Transverse colon (tissue), 4 donors: ENCODE measurements around the gene MED13. TPM values are rescaled to one million over a fixed set of nuclear protein-coding genes. Genes with fewer than 3 reads are reported as not detected.

Experiments used
- DNase-seq: peaks from one replicate; pipeline ENCODE4 v3.0.0-alpha.2; 2019
- H3K27ac ChIP-seq, 4 donors: fragments of 200-600 bp; sonication (generic); 2 replicates each; pipeline ENCODE4 v1.5.1; 2016 to 2018; ENCODE audit warnings: inconsistent platforms in 4 of 4
- H3K27me3 ChIP-seq: fragments of 200-600 bp; sonication (generic); 2 replicates; pipeline ENCODE4 v1.5.1; 2017; ENCODE audit warnings: inconsistent platforms
- H3K36me3 ChIP-seq, 4 donors: fragments of 200-600 bp; sonication (generic); 2 replicates each; pipeline ENCODE4 v1.5.1; 2017 to 2019; ENCODE audit warnings: inconsistent platforms in 4 of 4
- H3K4me1 ChIP-seq, 4 donors: fragments of 200-600 bp; sonication (generic); 2 replicates each; pipeline ENCODE4 v1.5.1; 2017 to 2020; ENCODE audit warnings: inconsistent platforms in 4 of 4
- H3K4me3 ChIP-seq, 4 donors: fragments of 200-600 bp; sonication (generic); 1 replicate in 1 of 4; 2 replicates in 3 of 4; pipeline versions ENCODE4 v1.5.1 to v1.6.1; 2017 to 2019; ENCODE audit warnings: inconsistent platforms in 4 of 4
- H3K9me3 ChIP-seq, 2 donors: fragments of 200-600 bp; sonication (generic); 2 replicates each; pipeline ENCODE4 v1.5.1; 2017 to 2019; ENCODE audit warnings: inconsistent platforms in 2 of 2
- EP300 ChIP-seq: sonication (generic); formaldehyde crosslinking; IDR thresholded peaks from one replicate; pipeline ENCODE4 v1.6.1; 2017; ENCODE audit warnings: antibody characterized with exemption, low read depth
- POLR2A ChIP-seq: fragments of 450-650 bp; IDR thresholded peaks from one replicate; pipeline ENCODE4 v1.6.1; 2016; ENCODE audit warnings: antibody characterized with exemption, mild to moderate bottlenecking, moderate library complexity
- POLR2AphosphoS5 ChIP-seq, 3 donors: sonication (generic); formaldehyde crosslinking; IDR thresholded peaks; one replicate each; pipeline ENCODE4 v1.6.1; 2016; ENCODE audit warnings: antibody characterized with exemption in 3 of 3
- WGBS, 2 donors: methylation state at CpG; one replicate each; pipeline ENCODE4 v1.1.5; 2018; ENCODE audit warnings: low coverage in 1 of 2; 5-methylcytosine and 5-hydroxymethylcytosine counted together
- in situ Hi-C, 4 donors: fragments of 200-750 bp; cut with MboI; loops; one replicate each; pipeline versions ENCODE4 v1.15.0 to v1.15.1; 2017; ENCODE audit warnings: low sequenced_read_pairs in 3 of 4, low pct_ligation_motif_present in 1 of 4, low pct_unique_long_range_greater_than_20kb in 1 of 4
- intact Hi-C: fragments of 100-400 bp; cut with DNase I; formaldehyde crosslinking; loops from one replicate; pipeline ENCODE4 v1.15.1; 2023; ENCODE audit warnings: low total_unique reads
- total RNA-seq, 4 donors: library from RNA; depleted of rRNA; stranded (reverse); fragments of >200 nt; gene quantifications; one replicate each; pipeline ENCODE4 v1.1.0, GENCODE V29; 2016
- TF ChIP-seq, protein P1 (sequence below), 5 experiments: fragments of 200-600 bp in 3 of 5; fragments of 450-650 bp in 2 of 5; sonication (generic) in 3 of 5; IDR thresholded peaks; 1 replicate in 2 of 5; 2 replicates in 3 of 5; pipeline ENCODE4 v1.5.1; 2016 to 2017; ENCODE audit warnings: antibody characterized with exemption in 5 of 5, inconsistent platforms in 3 of 5, mild to moderate bottlenecking in 2 of 5, moderate library complexity in 1 of 5

The MED13 gene
- total RNA-seq, 4 donors from 2014 or later, result 75.0 to 131 (median 105) TPM

GRCh38 chr17:62030264-62030663, 34.8 kb downstream of the MED13 start:
- 98% methylated on average over 6 of the region's 6 CpGs; no CpG with 5 or more reads in 1 of the 2 donors for WGBS, 2 donors
- no peak overlapping the region for H3K4me3 ChIP-seq
- no peak for TF ChIP-seq POLR2AphosphoS5 (IDR thresholded peaks at IDR 0.05)
- TF ChIP-seq, protein P1, sequence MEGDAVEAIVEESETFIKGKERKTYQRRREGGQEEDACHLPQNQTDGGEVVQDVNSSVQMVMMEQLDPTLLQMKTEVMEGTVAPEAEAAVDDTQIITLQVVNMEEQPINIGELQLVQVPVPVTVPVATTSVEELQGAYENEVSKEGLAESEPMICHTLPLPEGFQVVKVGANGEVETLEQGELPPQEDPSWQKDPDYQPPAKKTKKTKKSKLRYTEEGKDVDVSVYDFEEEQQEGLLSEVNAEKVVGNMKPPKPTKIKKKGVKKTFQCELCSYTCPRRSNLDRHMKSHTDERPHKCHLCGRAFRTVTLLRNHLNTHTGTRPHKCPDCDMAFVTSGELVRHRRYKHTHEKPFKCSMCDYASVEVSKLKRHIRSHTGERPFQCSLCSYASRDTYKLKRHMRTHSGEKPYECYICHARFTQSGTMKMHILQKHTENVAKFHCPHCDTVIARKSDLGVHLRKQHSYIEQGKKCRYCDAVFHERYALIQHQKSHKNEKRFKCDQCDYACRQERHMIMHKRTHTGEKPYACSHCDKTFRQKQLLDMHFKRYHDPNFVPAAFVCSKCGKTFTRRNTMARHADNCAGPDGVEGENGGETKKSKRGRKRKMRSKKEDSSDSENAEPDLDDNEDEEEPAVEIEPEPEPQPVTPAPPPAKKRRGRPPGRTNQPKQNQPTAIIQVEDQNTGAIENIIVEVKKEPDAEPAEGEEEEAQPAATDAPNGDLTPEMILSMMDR (IDR thresholded peaks at IDR 0.05), result no peak
- TF ChIP-seq EP300, result no peak
- no peak for TF ChIP-seq POLR2A
- in situ Hi-C loops, result no loop called here
- H3K36me3 ChIP-seq, result peaks cover 0 to 66% (median 23%) of the 10 kb centered on the region in 4 donors
- H3K27ac ChIP-seq, result no peak overlapping the region
- no peaks in the 10 kb centered on the region for H3K9me3 ChIP-seq
- H3K4me1 ChIP-seq, result peaks cover 0 to 2% (median 0%) of the 10 kb centered on the region in 4 donors
- intact Hi-C loops, result no loop called here
- no peak for DNase-seq
- no peaks in the 10 kb centered on the region for H3K27me3 ChIP-seq

DNA sequence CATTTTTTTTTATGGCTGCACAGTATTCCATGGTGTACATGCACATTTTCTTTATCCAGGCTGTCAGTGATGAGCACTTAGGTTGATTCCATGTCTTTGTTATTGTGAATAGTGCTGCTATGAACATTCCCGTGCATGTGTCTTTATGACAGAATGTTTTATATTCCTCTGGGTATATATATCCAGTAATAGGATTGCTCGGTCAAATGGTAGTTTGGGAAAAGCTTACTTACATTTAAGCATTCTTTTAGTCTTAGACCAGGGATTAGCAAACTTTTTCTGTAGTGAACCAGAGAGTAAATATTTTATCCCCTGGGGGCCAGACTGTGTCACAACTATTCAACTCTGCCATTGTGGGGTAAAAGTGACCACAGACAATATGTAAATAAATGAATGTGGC, 40.2 kb downstream of the MED13 start:
- Histone ChIP-seq H3K27me3 (no peaks in the 10 kb centered on the region), H3K36me3 (peaks cover 0 to 64% (median 28%) of the 10 kb centered on the region in 4 donors), H3K27ac (no peak overlapping the region), H3K9me3 (no peaks in the 10 kb centered on the region), H3K4me3 (no peak overlapping the region), H3K4me1 (no peaks in the 10 kb centered on the region)
- intact Hi-C loops (no loop called here), in situ Hi-C loops (no loop called here)
- WGBS, 2 donors, result 80 to 83% methylated on average over 2 of the region's 2 CpGs
- DNase-seq, result no peak
- TF ChIP-seq POLR2A, result no peak
- TF ChIP-seq, protein P1 (IDR thresholded peaks at IDR 0.05), result no peak
- no peak for TF ChIP-seq POLR2AphosphoS5 (IDR thresholded peaks at IDR 0.05)
- no peak for TF ChIP-seq EP300

DNA sequence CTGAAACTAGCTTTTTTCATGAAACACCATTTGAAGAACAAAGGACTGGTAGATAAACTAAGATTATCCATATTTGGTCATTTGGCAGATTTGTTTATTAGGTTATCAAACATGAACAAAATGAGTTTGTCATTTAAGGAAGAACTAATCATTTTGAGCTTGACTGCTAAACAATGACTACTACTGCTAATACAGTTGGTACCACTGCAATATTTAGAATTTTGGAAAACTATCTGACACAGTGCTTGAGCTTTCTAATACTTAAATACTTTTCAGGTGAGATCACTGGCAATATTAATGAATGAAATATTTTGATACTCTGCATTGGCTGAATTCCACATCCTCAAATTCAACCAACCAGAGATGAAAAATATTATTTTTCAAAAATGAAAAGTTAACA, 47.2 kb downstream of the MED13 start:
- in situ Hi-C loops, result no loop called here
- DNase-seq, result no peak
- Histone ChIP-seq H3K4me1 (no peaks in the 10 kb centered on the region), H3K27ac (no peak overlapping the region), H3K9me3 (no peaks in the 10 kb centered on the region), H3K27me3 (no peaks in the 10 kb centered on the region), H3K36me3 (peaks cover 0 to 24% (median 7%) of the 10 kb centered on the region in 4 donors), H3K4me3 (no peak overlapping the region)
- TF ChIP-seq EP300, result no peak
- TF ChIP-seq POLR2A, result no peak
- TF ChIP-seq POLR2AphosphoS5 (IDR thresholded peaks at IDR 0.05), result no peak
- TF ChIP-seq, protein P1 (IDR thresholded peaks at IDR 0.05), result no peak
- intact Hi-C loops, result no loop called here

DNA sequence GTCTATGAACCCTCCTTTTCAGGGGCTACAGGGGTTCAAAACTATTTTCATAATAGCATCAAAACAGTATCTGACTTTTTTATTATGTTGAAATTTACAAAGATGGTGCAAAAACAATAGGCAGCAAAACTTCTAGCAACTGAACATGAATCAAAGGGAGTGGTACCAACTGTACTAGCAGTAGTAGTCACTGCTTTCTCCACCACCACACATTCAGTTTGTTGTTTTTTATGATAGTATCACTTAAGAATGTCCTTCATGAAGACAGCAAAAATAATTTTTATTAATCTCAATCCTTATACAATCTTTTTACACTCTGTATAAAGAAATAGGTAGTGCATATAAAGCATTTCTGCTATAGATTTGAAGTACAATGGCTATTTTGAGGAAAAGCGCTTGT, 47.6 kb downstream of the MED13 start:
- peaks cover 0 to 24% (median 5%) of the 10 kb centered on the region in 4 donors for H3K36me3 ChIP-seq
- TF ChIP-seq POLR2AphosphoS5 (IDR thresholded peaks at IDR 0.05) (no peak), EP300 (no peak), POLR2A (no peak)
- TF ChIP-seq, protein P1 (IDR thresholded peaks at IDR 0.05), result no peak
- 98 to 100% methylated on average over 1 of the region's 1 CpG for WGBS, 2 donors
- H3K27ac ChIP-seq, result no peak overlapping the region
- no peaks in the 10 kb centered on the region for H3K4me1 ChIP-seq
- no peaks in the 10 kb centered on the region for H3K9me3 ChIP-seq
- no peaks in the 10 kb centered on the region for H3K27me3 ChIP-seq
- in situ Hi-C loops, result no loop called here
- intact Hi-C loops, result no loop called here
- DNase-seq, result no peak
- H3K4me3 ChIP-seq, result no peak overlapping the region
